HL-60 (cell line): ENCODE measurements around the gene KRT38.

ENCODE experiments used
- REST ChIP-seq: IDR thresholded peaks from 2 replicates; pipeline ENCODE4 v1.6.1; 2012; ENCODE audit warnings: low read depth; ENCODE audit not compliant: insufficient replicate concordance
- TF ChIP-seq, protein P1 (sequence below): IDR thresholded peaks from one replicate; pipeline ENCODE4 v1.5.1; 2011; ENCODE audit warnings: low read length, control low read depth, inconsistent platforms; ENCODE audit not compliant: insufficient read depth

- TF ChIP-seq, protein P1, sequence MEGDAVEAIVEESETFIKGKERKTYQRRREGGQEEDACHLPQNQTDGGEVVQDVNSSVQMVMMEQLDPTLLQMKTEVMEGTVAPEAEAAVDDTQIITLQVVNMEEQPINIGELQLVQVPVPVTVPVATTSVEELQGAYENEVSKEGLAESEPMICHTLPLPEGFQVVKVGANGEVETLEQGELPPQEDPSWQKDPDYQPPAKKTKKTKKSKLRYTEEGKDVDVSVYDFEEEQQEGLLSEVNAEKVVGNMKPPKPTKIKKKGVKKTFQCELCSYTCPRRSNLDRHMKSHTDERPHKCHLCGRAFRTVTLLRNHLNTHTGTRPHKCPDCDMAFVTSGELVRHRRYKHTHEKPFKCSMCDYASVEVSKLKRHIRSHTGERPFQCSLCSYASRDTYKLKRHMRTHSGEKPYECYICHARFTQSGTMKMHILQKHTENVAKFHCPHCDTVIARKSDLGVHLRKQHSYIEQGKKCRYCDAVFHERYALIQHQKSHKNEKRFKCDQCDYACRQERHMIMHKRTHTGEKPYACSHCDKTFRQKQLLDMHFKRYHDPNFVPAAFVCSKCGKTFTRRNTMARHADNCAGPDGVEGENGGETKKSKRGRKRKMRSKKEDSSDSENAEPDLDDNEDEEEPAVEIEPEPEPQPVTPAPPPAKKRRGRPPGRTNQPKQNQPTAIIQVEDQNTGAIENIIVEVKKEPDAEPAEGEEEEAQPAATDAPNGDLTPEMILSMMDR = no peak
- no peak for TF ChIP-seq REST
Observed at GRCh38 chr17:41480136-41480535, 39.4 kb upstream of the KRT38 start.
